Pancreas (tissue), 10 donors: ENCODE measurements around the gene EFCAB6. TPM values are rescaled to one million over a fixed set of nuclear protein-coding genes. Genes with fewer than 3 reads are reported as not detected.
A peak's percentile ranks its signal among the peaks of the same experiment; 100 is the strongest.

Experiments used
- ATAC-seq, 4 donors: fragments of 200-7000 bp; cut with Tn5 transposase; one replicate each; pipeline versions ENCODE4 v1.8.0 to v1.9.1; 2020; ENCODE audit warnings: mild to moderate bottlenecking in 4 of 4, moderate library complexity in 4 of 4
- DNase-seq, 6 donors: peaks; one replicate each; pipeline ENCODE4 v3.0.0-alpha.2; 2020
- FAIRE-seq: peaks from 2 replicates; lab custom pipeline; 2012; peaks lifted over from hg19 to GRCh38; lab: Jason Lieb, UNC
- H3K27ac ChIP-seq, 4 donors: fragments of 200-600 bp; sonication (generic); 1 replicate in 3 of 4; 2 replicates in 1 of 4; pipeline versions ENCODE4 v1.5.0 to v1.8.0; 2020
- H3K27me3 ChIP-seq, 4 donors: fragments of 200-600 bp; one replicate each; pipeline ENCODE4 v1.8.0; 2021
- H3K36me3 ChIP-seq, 3 donors: fragments of 200-600 bp; sonication (generic) in 1 of 3; one replicate each; pipeline versions ENCODE4 v1.5.0 to v1.8.0; 2020 to 2021
- H3K4me1 ChIP-seq, 3 donors: fragments of 200-600 bp; one replicate each; pipeline ENCODE4 v1.8.0; 2021
- H3K4me3 ChIP-seq, 4 donors: fragments of 200-600 bp; sonication (generic) in 2 of 4; one replicate each; pipeline versions ENCODE4 v1.5.0 to v1.8.0; 2020 to 2021
- H3K9me3 ChIP-seq, 4 donors: fragments of 200-600 bp; one replicate each; pipeline ENCODE4 v1.8.0; 2021
- WGBS, 2 donors: extraction: QIAGEN DNeasy Blood & Tissue Kit; methylation state at CpG; one replicate each; pipeline ENCODE4 v1.1.7; 2013; 5-methylcytosine and 5-hydroxymethylcytosine counted together
- intact Hi-C, 3 donors: fragments of 100-400 bp; cut with DNase I; formaldehyde crosslinking; loops; one replicate each; pipeline versions ENCODE4 v1.11.1 to v1.14.2; 2022
- polyA plus RNA-seq, 2 donors: library from polyadenylated mRNA; stranded (reverse); fragments of 200-250 nt; gene quantifications; one replicate each; pipeline ENCODE4 v1.2.3, GENCODE V29; 2013
- total RNA-seq, 6 donors: library from RNA; stranded (reverse); fragmentation: NEBNext Ultra II Directional in 4 of 6; extraction: Animal tissue kit (Norgen Biotek cat#: 25700) in 4 of 6; gene quantifications; one replicate each; pipeline versions ENCODE4 v1.2.1 to v1.2.4, GENCODE V29; 2021 to 2023
- TF ChIP-seq, protein P1 (sequence below), 4 donors: fragments of 200-600 bp; sonication (generic) in 3 of 4; IDR thresholded peaks; one replicate each; pipeline versions ENCODE4 v1.5.0 to v1.8.0; 2021; ENCODE audit warnings: antibody characterized with exemption in 4 of 4
- donor health status: healthy with polysubstance abuse.
- donor health status: DM: no; HTN: no; CAD: no; lungs with moderate emphysema.
- donor health status: DM: no; HTN: no; CAD: no.
- donor health status: control.
- donor health status: control.
- donor health status: Bipolar disorder and iron deficiency.
- donor health status: DM: yes; HTN: yes; CAD: no.
- donor health status: DM: no; HTN: no; CAD: no.
- donor health status: DM: no; HTN: no; CAD: no.
- donor health status: DM: yes; HTN: yes; CAD: no.

EFCAB6 gene
- total and polyA plus RNA-seq, 8 donors, result 1.6 to 3.4 (median 2.2) TPM

DNA sequence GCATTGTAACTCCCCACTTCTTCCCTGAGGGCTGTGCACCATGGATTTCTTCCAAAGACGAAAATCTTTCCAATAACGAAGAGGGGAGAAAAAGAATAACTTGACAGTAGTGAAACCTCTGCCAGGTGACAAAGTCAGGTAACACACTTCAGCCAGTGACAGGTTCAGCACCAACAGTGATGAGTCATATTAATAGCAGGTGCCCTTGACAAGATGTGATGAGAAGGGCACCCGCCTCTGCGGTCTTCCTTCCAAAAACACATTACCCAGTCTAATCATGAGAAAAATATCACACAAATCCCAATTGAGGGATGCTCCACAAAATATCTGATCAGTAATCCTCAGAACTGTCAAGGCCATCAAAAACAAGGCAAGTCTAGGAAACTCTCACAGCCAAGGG is 157.8 kb downstream of the EFCAB6 start:
- ATAC-seq (no peak), FAIRE-seq (no peak), DNase-seq (no peak)
- intact Hi-C loops, result no loop called here
- TF ChIP-seq, protein P1, sequence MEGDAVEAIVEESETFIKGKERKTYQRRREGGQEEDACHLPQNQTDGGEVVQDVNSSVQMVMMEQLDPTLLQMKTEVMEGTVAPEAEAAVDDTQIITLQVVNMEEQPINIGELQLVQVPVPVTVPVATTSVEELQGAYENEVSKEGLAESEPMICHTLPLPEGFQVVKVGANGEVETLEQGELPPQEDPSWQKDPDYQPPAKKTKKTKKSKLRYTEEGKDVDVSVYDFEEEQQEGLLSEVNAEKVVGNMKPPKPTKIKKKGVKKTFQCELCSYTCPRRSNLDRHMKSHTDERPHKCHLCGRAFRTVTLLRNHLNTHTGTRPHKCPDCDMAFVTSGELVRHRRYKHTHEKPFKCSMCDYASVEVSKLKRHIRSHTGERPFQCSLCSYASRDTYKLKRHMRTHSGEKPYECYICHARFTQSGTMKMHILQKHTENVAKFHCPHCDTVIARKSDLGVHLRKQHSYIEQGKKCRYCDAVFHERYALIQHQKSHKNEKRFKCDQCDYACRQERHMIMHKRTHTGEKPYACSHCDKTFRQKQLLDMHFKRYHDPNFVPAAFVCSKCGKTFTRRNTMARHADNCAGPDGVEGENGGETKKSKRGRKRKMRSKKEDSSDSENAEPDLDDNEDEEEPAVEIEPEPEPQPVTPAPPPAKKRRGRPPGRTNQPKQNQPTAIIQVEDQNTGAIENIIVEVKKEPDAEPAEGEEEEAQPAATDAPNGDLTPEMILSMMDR (IDR thresholded peaks at IDR 0.05), result no peak
- Histone ChIP-seq H3K4me1 (no peaks in the 10 kb centered on the region), H3K27ac (no peak overlapping the region), H3K9me3 (no peaks in the 10 kb centered on the region), H3K36me3 (peaks cover 0 to 5% (median 0%) of the 10 kb centered on the region in 3 donors), H3K27me3 (no peaks in the 10 kb centered on the region), H3K4me3 (no peak overlapping the region)
- WGBS, 2 donors, result 75 to 85% methylated on average over 4 of the region's 4 CpGs

GRCh38 chr22:43652845-43653244 is 159.3 kb downstream of the EFCAB6 start:
- no peak for FAIRE-seq
- intact Hi-C loops, result no loop called here

GRCh38 chr22:43643387-43643786 is 168.7 kb downstream of the EFCAB6 start:
- Histone ChIP-seq H3K4me1 (no peaks in the 10 kb centered on the region), H3K4me3 (no peak overlapping the region), H3K27me3 (no peaks in the 10 kb centered on the region), H3K9me3 (no peaks in the 10 kb centered on the region), H3K27ac (no peak overlapping the region), H3K36me3 (no peaks in the 10 kb centered on the region)
- FAIRE-seq, result no peak
- intact Hi-C loops, result no loop called here
- DNase-seq, result no peak
- ATAC-seq, result peak in 1 of 4 donors; percentile 21
- WGBS, 2 donors, result 76 to 77% methylated on average over 6 of the region's 6 CpGs
- TF ChIP-seq, protein P1 (IDR thresholded peaks at IDR 0.05), result no peak

More at GRCh38 chr22:43652845-43653244, 159.3 kb downstream of the EFCAB6 start:
- Histone ChIP-seq H3K9me3 (no peaks in the 10 kb centered on the region), H3K36me3 (peaks cover 0 to 5% (median 0%) of the 10 kb centered on the region in 3 donors), H3K4me3 (no peak overlapping the region), H3K27me3 (no peaks in the 10 kb centered on the region), H3K27ac (no peak overlapping the region), H3K4me1 (no peaks in the 10 kb centered on the region)
- DNase-seq (no peak), ATAC-seq (no peak)
- TF ChIP-seq, protein P1 (IDR thresholded peaks at IDR 0.05), result no peak
- WGBS, 2 donors, result 95 to 100% methylated on average over 4 of the region's 4 CpGs

DNA sequence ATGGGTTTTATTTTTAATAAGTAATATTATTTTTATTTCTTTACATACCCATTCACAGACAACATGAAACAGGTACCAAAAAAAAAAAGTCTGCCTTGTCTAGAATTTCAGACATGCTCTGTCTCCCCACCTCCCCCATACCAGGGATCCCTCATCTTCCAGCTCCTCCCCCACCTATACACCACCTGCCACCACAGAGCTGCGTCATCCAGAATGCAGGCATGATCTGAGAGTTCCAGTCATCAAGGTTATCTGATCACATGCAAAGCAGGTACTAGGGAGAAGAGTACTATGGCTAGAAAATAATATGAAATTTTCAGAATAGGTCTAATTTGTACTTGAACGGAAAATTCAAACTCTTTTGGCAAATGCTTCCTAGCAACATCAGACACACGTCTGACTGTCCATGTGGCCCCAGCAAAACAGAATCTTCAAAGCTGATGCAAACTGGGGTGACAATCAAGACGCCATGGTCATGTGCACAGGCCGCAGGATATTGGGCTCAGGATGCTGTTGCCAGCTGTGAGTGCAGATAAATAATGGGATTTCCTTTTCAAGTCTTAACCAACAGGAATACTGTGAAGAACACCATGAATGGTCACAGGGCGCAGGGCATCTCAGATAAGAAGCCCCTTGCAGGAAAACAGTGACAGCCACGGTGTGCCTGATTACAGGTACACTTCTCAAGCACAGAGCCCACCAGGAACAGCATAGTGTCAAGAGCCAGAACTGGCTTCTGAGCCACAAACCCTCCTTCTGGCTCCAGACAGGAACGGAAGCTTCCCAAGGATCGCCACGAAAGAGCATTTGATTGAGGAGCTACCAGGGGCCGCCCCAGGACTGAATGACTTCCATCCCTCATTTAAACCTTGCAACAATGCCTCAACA is 169.5 kb downstream of the EFCAB6 start:
- no peaks in the 10 kb centered on the region for H3K9me3 ChIP-seq
- intact Hi-C loops, result no loop called here
- 81 to 88% methylated on average over 11 of the region's 11 CpGs for WGBS, 2 donors
- no peaks in the 10 kb centered on the region for H3K27me3 ChIP-seq
- FAIRE-seq (no peak), DNase-seq (no peak), ATAC-seq (no peak)
- no peak overlapping the region for H3K4me3 ChIP-seq
- TF ChIP-seq, protein P1 (IDR thresholded peaks at IDR 0.05), result no peak
- no peaks in the 10 kb centered on the region for H3K4me1 ChIP-seq
- no peaks in the 10 kb centered on the region for H3K36me3 ChIP-seq
- H3K27ac ChIP-seq, result no peak overlapping the region
